Aorta (tissue), 5 donors: ENCODE measurements around the gene GK2. TPM values are rescaled to one million over a fixed set of nuclear protein-coding genes. Genes with fewer than 3 reads are reported as not detected.

ENCODE experiments used
- ATAC-seq: fragments of 200-7000 bp; cut with Tn5 transposase; one replicate; pipeline ENCODE4 v1.9.1; 2022; ENCODE audit warnings: moderate library complexity; ENCODE audit not compliant: low FRiP score
- DNase-seq, 2 donors: peaks; one replicate each; pipeline ENCODE4 v3.0.0-alpha.2; 2020
- H3K27ac ChIP-seq, 2 donors: one replicate each; pipeline ENCODE4 v1.5.1; 2013; ENCODE audit warnings: low read length in 2 of 2, mild to moderate bottlenecking in 2 of 2, moderate library complexity in 2 of 2, control low read depth in 1 of 2, inconsistent platforms in 1 of 2, low read depth in 1 of 2
- H3K27me3 ChIP-seq, 2 donors: one replicate each; pipeline ENCODE4 v1.6.1; 2013; ENCODE audit warnings: control low read depth in 1 of 2, low read length in 1 of 2, mild to moderate bottlenecking in 1 of 2, moderate library complexity in 1 of 2; ENCODE audit not compliant: insufficient read depth in 2 of 2, control insufficient read depth in 1 of 2
- H3K36me3 ChIP-seq, 2 donors: one replicate each; pipeline ENCODE4 v1.6.1; 2013; ENCODE audit warnings: control low read depth in 1 of 2, low read length in 1 of 2, mild to moderate bottlenecking in 1 of 2; ENCODE audit not compliant: insufficient read depth in 2 of 2, control insufficient read depth in 1 of 2
- H3K4me1 ChIP-seq, 2 donors: one replicate each; pipeline ENCODE4 v1.6.1; 2013; ENCODE audit warnings: low read length in 2 of 2, control low read depth in 1 of 2, mild to moderate bottlenecking in 1 of 2, moderate library complexity in 1 of 2; ENCODE audit not compliant: insufficient read depth in 2 of 2, control insufficient read depth in 1 of 2
- H3K4me3 ChIP-seq, 2 donors: one replicate each; pipeline ENCODE4 v1.5.1; 2013; ENCODE audit warnings: low read length in 2 of 2, control low read depth in 1 of 2, mild to moderate bottlenecking in 1 of 2
- H3K9me3 ChIP-seq: one replicate; pipeline ENCODE4 v1.6.1; 2013; ENCODE audit warnings: mild to moderate bottlenecking, low read length; ENCODE audit not compliant: control insufficient read depth
- WGBS, 2 donors: extraction: QIAGEN DNeasy Blood & Tissue Kit; methylation state at CpG; one replicate each; pipeline ENCODE4 v1.1.7; 2013; 5-methylcytosine and 5-hydroxymethylcytosine counted together
- intact Hi-C, 2 donors: fragments of 100-400 bp; cut with DNase I; formaldehyde crosslinking; loops; one replicate each; pipeline versions ENCODE4 v1.14.2 to v1.15.0; 2022
- long read RNA-seq, 2 donors: library from polyadenylated mRNA; unstranded; transcript quantifications; one replicate each; pipeline ENCODE4 v2.0.0, GENCODE V29; 2020 to 2021
- polyA plus RNA-seq, 2 donors: library from polyadenylated mRNA; stranded (reverse); fragments of 200-250 nt; gene quantifications; one replicate each; pipeline ENCODE4 v1.2.3, GENCODE V29; 2013
- total RNA-seq, 2 donors: library from RNA; stranded (reverse); fragmentation: NEBNext Ultra II Directional; extraction: Animal tissue kit (Norgen Biotek cat#: 25700); gene quantifications; one replicate each; pipeline ENCODE4 v1.2.1, GENCODE V29; 2021
- donor health status: healthy with polysubstance abuse.
- donor health status: Bipolar disorder and iron deficiency.
- donor health status: DM: no; HTN: no; CAD: no.
- donor health status: DM: no; HTN: no; CAD: no.
- donor health status: DM: yes; HTN: yes; CAD: no.

The GK2 gene
- total RNA-seq: not detected
- not detected for polyA plus RNA-seq
- long read RNA-seq, donor 1: 0 reads
- long read RNA-seq, donor 2: 0 reads

DNA sequence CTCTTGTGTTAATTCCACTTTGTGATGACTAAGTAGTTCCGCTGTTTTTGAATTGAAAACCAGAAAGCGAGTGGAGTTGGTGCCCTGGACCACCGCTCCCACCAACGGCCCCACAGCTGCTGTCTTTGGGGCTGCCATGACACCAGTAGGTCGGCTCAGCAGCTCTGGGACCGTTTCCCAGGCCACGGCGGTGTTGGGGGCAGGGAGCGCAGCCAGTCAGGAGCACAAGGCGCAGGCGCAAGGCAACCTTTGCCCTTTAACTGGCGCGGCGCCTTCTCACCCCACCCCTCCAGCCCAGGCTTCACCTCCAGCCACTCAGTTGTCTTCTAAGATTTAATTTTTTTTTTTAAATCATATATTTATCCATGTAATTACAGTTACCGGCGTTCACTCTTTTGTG is at the start of gene GK2:
Gene GK2 (minus strand): TSS at position 166 of the 400 bp plus-strand sequence. CDS start 28 bp downstream, at position 138.
- DNase-seq (peak in 1 of 2 donors; percentile 23), ATAC-seq (no peak)
- H3K36me3 ChIP-seq: no peaks in the 10 kb centered on the region
- WGBS, 2 donors: 94 to 97% methylated on average over 16 of the region's 16 CpGs
- no peaks in the 10 kb centered on the region for H3K4me1 ChIP-seq
- no peaks in the 10 kb centered on the region for H3K27me3 ChIP-seq
- H3K4me3 ChIP-seq: no peak within 1 kb of the TSS
- no peak within 1 kb of the TSS for H3K27ac ChIP-seq
- peaks cover 3% of the 10 kb centered on the region for H3K9me3 ChIP-seq
- intact Hi-C loops: no loop called here

DNA sequence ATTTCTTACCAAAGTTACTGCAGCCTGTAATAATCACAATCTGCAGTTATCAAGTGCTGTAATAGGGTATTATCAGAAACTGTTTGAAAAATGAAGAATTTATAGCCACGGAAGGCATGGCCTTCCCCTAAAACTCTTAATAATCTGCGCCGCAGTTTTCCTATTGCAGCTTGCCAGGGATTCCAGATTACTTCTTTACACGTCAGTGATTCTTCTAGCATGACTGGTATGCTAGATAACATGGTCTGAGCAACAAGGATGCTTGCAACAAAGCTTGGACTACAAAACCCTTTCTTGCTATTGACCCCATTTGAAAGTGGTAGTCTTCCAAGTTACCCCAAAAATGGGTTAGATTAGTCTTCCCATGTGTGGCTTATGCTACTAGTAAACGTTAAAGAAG is 47.2 kb upstream of the GK2 start:
- no peaks in the 10 kb centered on the region for H3K27me3 ChIP-seq
- intact Hi-C loops: no loop called here
- WGBS, 2 donors: 64 to 71% methylated on average over 5 of the region's 5 CpGs
- no peak overlapping the region for H3K27ac ChIP-seq
- peaks cover 0 to under 1% of the 10 kb centered on the region in 2 donors for H3K4me1 ChIP-seq
- H3K36me3 ChIP-seq: no peaks in the 10 kb centered on the region
- ATAC-seq (no peak), DNase-seq (no peak)
- no peaks in the 10 kb centered on the region for H3K9me3 ChIP-seq
- H3K4me3 ChIP-seq: no peak overlapping the region

DNA sequence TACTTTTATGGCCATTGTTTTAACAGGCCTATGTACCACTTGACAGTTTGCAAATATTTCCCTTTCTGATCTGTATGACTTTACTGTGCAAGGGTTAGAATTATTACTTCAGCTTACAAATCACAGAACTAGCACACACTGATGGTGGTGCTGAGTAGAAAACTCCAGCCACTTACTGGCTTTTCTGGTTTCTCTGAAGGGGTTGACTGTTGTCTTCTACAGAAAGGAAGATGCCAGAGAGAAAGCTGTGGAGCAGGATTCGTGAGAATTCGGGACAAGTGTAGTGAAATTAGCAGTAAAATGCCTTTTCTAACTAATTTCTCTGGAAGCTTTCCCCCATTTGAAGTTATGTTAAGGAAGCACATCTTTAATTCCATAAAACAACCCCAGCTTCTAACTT is 46.6 kb upstream of the GK2 start:
- Histone ChIP-seq H3K4me1 (peaks cover 0 to 2% of the 10 kb centered on the region in 2 donors), H3K36me3 (no peaks in the 10 kb centered on the region), H3K27ac (no peak overlapping the region), H3K9me3 (no peaks in the 10 kb centered on the region), H3K27me3 (no peaks in the 10 kb centered on the region), H3K4me3 (no peak overlapping the region)
- ATAC-seq (no peak), DNase-seq (no peak)
- intact Hi-C loops: no loop called here
- WGBS, 2 donors: 78 to 84% methylated on average over 2 of the region's 2 CpGs

DNA sequence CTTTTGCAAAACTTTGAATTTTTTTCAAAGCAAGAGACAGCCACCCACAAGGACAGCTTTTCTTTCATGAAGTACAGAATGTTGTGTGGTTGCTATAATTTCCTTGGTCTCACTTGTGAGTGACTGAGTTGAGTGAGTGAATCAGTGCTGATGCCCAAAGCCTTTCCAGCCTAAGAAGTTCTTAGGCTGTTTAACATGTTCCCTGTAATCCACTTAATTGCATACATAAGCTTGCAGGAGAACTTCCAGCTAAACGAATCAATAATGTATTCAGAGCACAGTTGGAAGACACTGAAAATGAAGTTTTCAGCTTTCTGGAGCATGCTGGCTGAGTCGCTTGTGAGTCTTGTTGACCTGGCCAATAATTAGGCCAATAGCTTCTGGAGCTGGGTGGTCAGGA is 42.0 kb upstream of the GK2 start:
- Histone ChIP-seq H3K4me1 (peaks cover 2 to 3% of the 10 kb centered on the region in 2 donors), H3K9me3 (no peaks in the 10 kb centered on the region), H3K4me3 (no peak overlapping the region), H3K27ac (no peak overlapping the region), H3K36me3 (no peaks in the 10 kb centered on the region), H3K27me3 (no peaks in the 10 kb centered on the region)
- DNase-seq: no peak
- intact Hi-C loops: no loop called here
- 79 to 82% methylated on average over 2 of the region's 2 CpGs for whole genome bisulfite sequencing, 2 donors
- no peak for ATAC-seq

DNA sequence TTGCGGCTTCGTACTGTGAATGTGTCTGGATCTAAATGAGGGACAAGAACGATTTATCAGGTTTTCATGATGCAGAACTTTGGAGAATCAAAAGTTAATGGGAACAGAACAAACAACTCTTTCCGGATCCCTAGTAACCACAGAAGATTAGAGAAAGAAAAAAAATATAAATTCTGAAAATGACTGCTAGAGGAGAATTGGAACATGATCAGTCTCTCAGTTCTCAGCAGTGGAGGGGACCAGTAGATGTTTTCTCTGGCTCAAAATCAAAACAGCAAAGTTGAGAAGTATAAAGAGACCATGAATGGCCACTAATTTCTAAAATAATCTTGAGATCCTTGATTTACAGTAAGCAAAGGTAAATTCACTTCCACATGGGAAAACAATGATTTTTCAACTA is 38.1 kb upstream of the GK2 start:
- intact Hi-C loops: no loop called here
- 49 to 54% methylated on average over 4 of the region's 4 CpGs for WGBS, 2 donors
- no peak for ATAC-seq

DNA sequence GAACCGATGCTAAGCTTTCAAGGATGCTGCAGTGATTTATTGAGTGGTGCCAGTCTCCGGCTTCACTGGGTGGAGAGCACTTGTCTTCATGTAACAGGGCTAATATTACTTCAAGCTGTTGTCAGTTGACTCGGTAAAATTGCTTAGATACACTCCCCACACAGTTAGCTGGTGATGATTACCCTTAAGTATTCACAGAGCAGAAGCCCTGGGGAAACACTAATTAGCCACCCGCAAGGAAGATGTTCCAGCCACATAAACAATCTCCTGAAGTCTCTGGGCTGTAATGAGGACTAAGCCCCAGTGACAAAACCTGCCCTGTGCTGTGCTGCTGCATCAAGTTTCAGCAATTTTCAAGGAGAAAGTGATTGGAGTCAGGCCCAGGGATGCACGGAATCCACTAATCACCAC is 37.3 kb upstream of the GK2 start:
- ATAC-seq (no peak), DNase-seq (no peak)
- Histone ChIP-seq H3K27ac (no peak overlapping the region), H3K27me3 (no peaks in the 10 kb centered on the region), H3K4me1 (peaks cover 2 to 3% of the 10 kb centered on the region in 2 donors), H3K36me3 (no peaks in the 10 kb centered on the region), H3K9me3 (no peaks in the 10 kb centered on the region), H3K4me3 (no peak overlapping the region)
- 65 to 68% methylated on average over 5 of the region's 5 CpGs for WGBS, 2 donors
- intact Hi-C loops: no loop called here

More for the DNA sequence above, 38.1 kb upstream of the GK2 start:
- Histone ChIP-seq H3K27me3 (no peaks in the 10 kb centered on the region), H3K36me3 (no peaks in the 10 kb centered on the region), H3K4me1 (peaks cover 2 to 3% of the 10 kb centered on the region in 2 donors), H3K4me3 (no peak overlapping the region), H3K9me3 (no peaks in the 10 kb centered on the region), H3K27ac (no peak overlapping the region)
- no peak for DNase-seq

DNA sequence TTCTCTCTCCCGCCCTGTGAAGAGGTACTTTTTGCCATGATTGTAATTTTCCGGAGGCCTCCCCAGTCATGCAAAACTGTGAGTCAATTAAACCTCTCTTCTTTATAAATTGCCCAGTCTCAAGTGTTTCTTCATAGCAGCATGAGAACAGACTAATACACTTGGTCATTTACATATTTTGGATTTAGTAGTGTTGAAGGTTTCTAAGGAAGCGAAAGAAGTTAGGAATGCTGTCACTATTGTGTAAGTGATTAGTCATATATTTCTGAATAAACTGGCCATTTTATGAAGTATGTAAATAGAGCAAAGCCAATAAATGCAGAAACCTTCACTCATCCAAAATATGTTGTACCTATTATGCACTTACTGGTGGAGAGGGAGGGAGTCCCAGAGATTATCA is 34.4 kb upstream of the GK2 start:
- 96 to 97% methylated on average over 3 of the region's 3 CpGs for WGBS, 2 donors
- intact Hi-C loops: no loop called here

DNA sequence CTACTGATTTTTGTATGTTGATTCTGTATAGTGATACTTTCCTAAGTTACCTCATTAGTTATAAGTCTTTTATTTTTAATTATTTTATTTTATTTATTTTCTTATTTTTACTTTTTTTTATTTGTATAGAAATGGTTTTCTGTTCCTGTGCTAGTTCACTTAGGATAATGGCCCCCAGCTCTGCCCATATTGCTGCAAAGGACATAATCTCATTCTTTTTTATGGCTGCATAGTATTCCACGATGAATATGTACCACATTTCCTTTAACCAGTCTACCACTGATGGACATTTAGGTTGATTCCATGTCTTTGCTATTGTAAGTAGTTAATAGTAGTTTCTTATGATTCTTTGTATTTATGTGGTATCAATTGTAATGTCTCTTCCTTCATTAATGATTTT is 31.5 kb upstream of the GK2 start:
- 96 to 100% methylated on average over 1 of the region's 1 CpG for WGBS, 2 donors
- no peaks in the 10 kb centered on the region for H3K4me1 ChIP-seq
- no peak for DNase-seq

More for the DNA sequence above, 34.4 kb upstream of the GK2 start:
- DNase-seq: no peak
- Histone ChIP-seq H3K27ac (no peak overlapping the region), H3K4me1 (peaks cover 0 to 3% of the 10 kb centered on the region in 2 donors), H3K27me3 (no peaks in the 10 kb centered on the region), H3K36me3 (no peaks in the 10 kb centered on the region), H3K4me3 (no peak overlapping the region), H3K9me3 (no peaks in the 10 kb centered on the region)
- no peak for ATAC-seq

DNA sequence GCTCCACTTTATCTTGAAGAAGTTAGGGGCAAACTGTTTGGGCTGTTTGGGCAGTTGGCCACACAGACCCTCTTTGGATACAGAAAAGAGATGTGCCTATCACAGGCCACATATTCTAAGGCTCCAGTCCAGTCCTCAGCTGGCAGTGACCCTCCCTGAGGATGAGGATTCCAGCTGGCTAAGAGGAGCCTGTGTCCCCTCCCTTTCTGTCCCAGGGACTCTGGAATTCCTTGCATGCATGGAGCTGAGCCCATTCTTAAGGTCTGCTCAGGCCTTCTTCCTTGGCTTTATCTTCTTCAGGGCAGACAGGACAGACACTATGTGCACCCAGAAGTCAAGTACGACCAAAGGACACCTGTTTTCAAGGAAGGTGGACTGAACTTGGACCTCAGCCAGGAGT is 23.8 kb upstream of the GK2 start:
- H3K9me3 ChIP-seq: no peaks in the 10 kb centered on the region
- no peak overlapping the region for H3K27ac ChIP-seq
- intact Hi-C loops: no loop called here
- no peak for ATAC-seq
- H3K4me3 ChIP-seq: no peak overlapping the region
- H3K36me3 ChIP-seq: no peaks in the 10 kb centered on the region
- no peak for DNase-seq
- H3K27me3 ChIP-seq: no peaks in the 10 kb centered on the region
- peaks cover 0 to 9% of the 10 kb centered on the region in 2 donors for H3K4me1 ChIP-seq
- WGBS, 2 donors: 80 to 100% methylated on average over 1 of the region's 1 CpG

More for the DNA sequence above, 31.5 kb upstream of the GK2 start:
- intact Hi-C loops: no loop called here
- Histone ChIP-seq H3K27ac (no peak overlapping the region), H3K9me3 (no peaks in the 10 kb centered on the region), H3K27me3 (no peaks in the 10 kb centered on the region), H3K36me3 (no peaks in the 10 kb centered on the region), H3K4me3 (no peak overlapping the region)
- ATAC-seq: no peak
